OCI-M1 (cell line): ENCODE results near the gene MMRN1.

Experiments
- DNase-seq: peaks from one replicate; lab custom pipeline; 2025; lab: John Stamatoyannopoulos, UW

Gene MMRN1, protein sequence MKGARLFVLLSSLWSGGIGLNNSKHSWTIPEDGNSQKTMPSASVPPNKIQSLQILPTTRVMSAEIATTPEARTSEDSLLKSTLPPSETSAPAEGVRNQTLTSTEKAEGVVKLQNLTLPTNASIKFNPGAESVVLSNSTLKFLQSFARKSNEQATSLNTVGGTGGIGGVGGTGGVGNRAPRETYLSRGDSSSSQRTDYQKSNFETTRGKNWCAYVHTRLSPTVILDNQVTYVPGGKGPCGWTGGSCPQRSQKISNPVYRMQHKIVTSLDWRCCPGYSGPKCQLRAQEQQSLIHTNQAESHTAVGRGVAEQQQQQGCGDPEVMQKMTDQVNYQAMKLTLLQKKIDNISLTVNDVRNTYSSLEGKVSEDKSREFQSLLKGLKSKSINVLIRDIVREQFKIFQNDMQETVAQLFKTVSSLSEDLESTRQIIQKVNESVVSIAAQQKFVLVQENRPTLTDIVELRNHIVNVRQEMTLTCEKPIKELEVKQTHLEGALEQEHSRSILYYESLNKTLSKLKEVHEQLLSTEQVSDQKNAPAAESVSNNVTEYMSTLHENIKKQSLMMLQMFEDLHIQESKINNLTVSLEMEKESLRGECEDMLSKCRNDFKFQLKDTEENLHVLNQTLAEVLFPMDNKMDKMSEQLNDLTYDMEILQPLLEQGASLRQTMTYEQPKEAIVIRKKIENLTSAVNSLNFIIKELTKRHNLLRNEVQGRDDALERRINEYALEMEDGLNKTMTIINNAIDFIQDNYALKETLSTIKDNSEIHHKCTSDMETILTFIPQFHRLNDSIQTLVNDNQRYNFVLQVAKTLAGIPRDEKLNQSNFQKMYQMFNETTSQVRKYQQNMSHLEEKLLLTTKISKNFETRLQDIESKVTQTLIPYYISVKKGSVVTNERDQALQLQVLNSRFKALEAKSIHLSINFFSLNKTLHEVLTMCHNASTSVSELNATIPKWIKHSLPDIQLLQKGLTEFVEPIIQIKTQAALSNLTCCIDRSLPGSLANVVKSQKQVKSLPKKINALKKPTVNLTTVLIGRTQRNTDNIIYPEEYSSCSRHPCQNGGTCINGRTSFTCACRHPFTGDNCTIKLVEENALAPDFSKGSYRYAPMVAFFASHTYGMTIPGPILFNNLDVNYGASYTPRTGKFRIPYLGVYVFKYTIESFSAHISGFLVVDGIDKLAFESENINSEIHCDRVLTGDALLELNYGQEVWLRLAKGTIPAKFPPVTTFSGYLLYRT

DNA sequence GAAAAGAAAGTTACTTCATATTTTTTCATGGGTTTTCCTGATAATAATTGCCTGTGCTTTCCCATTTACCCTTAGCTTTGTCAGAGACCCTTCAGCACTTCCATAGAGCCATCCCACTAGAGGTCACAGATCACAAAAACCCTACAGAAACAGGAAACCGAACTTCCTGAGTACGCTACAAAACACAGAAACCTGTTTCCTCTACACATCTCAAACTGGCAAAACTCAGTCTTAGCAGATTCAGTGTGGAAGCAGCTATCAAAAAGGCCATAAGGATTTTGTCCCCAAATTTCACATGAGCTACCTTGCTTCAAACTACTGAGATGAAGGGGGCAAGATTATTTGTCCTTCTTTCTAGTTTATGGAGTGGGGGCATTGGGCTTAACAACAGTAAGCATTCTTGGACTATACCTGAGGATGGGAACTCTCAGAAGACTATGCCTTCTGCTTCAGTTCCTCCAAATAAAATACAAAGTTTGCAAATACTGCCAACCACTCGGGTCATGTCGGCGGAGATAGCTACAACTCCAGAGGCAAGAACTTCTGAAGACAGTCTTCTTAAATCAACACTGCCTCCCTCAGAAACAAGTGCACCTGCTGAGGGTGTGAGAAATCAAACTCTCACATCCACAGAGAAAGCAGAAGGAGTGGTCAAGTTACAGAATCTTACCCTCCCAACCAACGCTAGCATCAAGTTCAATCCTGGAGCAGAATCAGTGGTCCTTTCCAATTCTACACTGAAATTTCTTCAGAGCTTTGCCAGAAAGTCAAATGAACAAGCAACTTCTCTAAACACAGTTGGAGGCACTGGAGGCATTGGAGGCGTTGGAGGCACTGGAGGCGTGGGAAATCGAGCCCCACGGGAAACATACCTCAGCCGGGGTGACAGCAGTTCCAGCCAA, at the start of gene MMRN1:
Gene MMRN1 (plus strand): TSS at position 206 of the 902 bp plus-strand sequence. CDS start 118 bp downstream, at position 324.
- no peak for DNase-seq

DNA sequence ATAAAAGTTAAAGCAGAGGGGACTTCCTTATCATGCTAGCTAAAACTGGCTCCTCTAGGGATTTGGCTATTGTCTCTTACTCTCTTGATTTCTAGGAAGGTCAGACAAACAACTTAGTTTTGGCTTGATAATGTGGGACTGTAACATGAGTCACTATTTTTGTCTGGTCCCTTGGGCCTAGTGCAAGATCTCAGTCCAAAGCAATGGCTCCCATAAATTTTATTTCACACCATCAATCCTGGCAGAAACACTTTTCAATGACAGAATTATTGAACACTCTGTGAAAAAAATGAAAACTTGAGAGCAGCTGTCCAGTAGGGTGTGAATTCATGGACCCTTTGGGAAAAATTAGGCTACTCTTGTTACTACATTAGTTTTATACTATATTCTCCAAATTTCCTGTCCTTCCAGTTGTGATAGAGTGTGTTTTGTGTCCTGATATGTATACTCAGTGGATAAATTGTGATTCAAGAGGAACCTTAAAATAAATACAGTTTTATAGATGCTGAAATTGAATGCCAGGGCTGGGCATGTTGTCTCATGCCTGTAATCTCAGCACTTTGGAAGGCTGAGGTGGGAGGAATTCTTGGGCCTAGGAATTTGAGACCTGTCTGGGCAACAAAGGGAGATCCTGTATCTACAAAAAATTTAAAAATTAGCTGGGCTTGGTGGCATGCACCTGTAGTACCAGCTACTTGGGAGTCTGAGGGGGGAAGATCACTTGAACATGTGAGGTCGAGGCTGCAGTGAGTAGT, 46.9 kb upstream of the MMRN1 start:
- DNase-seq = peak; percentile 30

DNA sequence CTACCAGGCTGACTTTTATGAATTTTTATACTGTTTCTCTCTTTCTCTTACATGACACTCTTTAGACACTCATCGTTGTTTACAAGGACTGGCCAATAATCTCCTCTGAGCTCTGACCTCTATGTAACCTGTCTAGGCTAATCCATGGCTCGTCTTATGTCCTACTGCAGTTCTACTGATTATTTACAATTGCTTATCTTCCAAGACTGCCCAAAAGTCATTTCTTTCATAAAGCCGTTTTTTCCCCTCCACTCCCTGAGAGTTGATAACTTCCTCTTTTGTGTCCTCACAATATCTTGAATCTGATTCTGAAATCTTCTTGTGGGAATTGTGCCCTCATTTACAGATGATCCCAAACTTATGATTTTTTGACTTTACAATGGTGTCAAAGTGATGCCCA, 39.4 kb upstream of the MMRN1 start:
- DNase-seq = peak; percentile 89

DNA sequence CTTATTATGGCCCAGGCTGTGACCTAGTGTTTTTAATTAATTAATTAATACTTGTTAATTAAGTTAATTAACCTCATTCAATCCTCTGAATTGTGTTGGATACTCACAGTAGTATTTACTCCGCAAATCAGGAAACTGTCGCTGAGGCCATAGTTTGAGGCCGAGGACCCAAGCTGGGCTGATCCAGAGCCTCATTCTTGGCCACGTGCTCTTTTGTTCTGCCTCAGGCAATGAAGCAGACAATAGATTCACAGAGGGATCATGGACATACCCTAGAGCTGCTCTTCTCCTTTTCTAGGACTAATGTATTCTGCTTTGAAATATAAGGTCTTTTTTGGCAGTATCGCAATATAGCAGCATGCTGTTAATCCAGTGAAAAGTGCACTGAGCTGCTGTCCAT, 33.7 kb upstream of the MMRN1 start:
- DNase-seq = no peak

DNA sequence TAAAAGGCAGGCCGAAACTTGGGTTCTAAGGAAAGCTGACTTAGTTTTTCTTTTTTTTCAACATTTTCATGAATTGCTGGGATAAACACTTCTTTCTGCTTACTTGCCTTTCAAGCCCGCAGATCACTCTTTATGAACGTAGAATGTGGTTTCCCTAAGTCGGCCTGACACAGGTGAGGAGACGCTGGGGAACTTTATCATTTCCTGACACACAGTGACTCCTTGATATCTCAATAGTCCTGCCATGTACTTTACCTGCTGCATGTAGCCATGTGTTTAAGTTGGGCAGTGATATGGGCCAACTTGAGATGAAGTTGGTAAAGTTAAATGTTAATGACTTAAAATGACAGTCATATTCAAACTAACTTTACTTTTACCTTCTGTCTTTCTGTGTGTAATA, 31.1 kb upstream of the MMRN1 start:
- peak; percentile 25 for DNase-seq

DNA sequence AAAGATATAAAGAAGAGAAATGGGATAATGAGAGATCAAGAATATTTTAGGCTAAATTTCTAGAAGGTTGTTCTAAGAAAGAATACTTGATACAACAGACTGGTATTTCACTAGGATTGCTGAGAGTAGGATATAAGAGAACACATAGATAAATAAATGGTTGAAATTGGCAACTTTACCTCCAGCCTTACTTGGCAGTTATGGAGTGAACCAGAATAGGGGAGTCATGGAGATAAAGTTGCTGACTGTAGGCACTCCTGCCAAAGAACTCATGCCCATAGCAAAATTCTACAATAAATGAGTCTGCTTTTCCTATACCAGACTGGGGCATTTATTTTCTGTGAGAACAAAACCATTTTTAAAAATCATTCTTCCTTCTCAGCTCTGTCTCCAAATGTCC, 26.4 kb upstream of the MMRN1 start:
- DNase-seq = no peak

DNA sequence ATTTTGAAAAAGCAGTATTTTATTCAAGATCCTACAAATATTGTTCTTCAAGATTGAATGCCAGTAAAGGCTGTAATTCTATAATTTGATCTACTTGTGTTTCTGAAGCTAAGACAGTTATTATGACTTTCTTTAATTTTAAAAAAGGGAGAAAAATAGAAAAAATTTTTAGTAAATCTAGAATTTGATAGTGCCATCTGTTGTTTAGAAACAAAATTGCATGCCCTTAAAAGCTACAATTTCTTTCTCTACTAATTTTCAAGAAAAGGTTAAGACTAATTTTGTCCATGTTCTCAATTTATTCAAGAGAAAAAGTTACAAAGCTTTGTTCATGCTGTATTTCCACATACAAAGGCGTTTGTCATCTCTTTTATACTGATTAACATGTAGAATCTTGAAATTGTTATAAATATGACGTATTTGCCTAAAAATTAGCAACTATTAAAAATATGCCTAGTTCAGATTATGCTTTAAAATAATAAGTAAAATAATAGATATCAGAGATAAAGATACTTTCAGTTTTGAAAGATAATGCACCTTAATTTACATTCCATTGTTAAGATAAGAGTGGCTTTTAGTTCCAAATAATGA, 25.6 kb upstream of the MMRN1 start:
- peak; percentile 48 for DNase-seq

DNA sequence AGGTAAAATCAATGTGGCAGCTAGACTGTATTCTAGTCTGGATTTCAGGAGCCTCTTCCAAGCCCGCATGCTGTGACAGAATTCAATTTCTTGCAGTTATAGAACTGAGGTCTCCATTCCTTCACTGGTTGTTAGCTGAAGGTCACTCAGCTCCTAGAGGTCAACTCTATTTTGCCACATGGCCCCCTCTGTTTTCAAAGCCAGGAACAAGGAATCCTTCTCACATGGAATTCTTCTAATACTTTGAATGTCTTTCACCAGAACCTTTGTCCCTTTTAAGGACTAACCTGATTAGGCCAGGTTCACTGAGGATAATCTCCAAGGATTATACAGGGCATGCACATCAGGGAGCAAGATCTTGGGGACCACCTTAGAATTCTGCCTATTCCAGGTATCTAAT, 23.4 kb upstream of the MMRN1 start:
- DNase-seq = no peak

DNA sequence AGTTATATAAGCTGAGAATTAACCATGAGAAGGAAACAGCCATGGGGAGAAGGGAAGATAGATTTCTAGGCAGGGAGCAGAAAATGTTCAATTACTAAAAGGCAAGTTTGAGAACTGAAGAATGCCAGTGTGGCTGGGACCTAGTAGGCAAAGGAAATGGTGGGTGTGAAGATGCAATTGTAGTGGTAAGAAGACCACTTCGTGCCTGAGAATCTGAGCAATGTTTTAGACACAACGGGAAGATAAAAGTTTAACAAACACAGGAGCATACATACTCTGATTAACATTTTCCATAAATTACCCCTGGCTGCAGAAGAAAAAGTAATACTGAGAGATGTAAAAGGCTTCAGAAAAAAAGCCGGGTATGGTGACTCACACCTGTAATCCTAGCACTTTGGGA, 18.1 kb upstream of the MMRN1 start:
- no peak for DNase-seq

DNA sequence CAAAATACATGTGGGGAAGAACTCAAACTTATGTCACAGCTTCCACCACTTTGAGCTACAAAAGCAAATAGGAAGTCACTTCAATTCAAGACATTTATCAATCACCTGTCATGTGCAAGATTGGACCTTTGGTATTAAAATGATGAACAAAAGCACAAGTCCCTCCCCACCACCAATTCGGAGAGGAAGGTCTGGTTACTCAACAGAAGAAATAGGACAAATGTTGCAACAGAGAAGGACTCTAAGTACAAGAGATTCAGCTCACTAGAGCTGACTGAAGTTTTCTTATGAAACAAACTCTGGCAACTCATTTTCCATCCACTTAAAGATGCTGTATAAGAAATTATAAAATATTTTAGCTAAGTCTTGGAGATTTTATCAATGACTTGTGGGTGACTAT, 16.0 kb upstream of the MMRN1 start:
- DNase-seq = peak; percentile 24

DNA sequence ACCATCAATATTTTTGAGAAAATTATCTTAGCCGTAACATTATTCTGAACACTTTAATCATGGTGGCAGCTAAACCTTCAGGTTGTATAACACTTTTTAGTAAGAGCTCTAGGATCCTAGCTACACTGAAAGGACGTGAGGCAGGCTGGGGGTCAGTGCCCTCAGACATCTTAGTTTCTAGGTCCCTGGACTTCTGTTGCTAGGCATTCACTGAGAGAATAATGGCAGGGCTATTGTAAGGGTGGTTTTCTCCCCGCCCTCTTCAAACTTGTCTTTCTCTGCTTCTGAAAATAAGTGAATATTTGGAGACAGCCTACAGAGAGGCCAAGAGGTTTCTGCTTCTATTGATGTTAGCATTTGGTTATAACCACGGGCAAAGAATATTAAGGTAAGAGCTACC, 15.4 kb upstream of the MMRN1 start:
- no peak for DNase-seq

DNA sequence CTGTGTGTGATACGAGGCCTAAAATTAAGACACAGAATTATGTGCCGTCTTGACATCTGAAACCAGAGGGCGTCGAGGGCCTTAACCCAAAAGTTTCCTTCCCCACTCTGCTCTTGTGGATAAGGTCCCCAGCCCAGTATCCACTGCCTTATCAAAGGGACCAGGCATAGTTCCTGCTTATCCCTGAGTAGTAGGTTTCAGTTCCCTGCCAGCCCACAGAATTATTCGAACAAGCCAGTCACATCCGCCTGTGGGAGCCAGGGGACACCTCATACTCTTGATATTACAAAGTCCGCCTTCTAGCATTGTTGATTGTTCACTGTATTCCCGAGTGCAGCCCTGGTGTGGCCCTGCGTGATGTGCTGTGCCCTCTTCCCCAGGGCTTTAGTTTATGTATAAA, 5.4 kb upstream of the MMRN1 start:
- peak; percentile 98 for DNase-seq

DNA sequence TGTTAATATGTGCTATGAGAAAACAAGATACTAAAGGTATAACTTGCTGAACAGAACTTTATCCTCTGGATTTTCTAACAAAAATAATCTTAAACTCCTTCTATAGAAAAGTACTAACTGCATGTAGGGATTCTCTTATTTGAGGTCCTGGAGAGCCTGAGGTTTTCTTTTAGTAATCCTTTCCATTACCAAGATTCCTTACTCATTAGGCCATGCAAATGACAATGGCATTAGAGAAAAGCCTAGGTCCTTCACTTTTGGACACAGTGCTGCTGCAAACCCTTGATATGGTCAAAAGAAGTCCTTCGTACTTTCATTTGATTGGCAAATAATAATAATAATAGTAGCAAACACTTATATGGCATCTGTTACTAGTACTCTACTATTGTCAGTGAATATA, 3.2 kb downstream of the MMRN1 start:
- DNase-seq = no peak

DNA sequence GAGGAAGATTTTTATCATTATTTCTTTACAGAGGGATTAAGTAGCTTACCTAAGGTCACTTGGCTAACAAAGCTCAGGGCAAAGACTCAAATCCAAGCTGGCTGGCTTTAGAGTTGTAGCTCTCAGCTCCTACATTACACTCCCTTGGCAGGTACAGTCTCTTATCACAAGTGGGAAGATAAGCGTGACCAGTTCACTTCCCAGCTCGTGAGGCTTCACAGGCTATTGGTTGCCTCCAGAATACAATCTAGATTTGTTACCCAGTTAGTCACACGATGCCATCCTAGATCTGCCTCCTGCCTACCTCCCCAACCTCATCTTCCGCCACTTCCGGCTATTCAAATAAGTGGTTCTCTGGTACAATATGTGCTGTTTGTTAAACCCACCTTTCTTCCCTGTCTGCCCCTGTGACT, 3.7 kb downstream of the MMRN1 start:
- DNase-seq = no peak

DNA sequence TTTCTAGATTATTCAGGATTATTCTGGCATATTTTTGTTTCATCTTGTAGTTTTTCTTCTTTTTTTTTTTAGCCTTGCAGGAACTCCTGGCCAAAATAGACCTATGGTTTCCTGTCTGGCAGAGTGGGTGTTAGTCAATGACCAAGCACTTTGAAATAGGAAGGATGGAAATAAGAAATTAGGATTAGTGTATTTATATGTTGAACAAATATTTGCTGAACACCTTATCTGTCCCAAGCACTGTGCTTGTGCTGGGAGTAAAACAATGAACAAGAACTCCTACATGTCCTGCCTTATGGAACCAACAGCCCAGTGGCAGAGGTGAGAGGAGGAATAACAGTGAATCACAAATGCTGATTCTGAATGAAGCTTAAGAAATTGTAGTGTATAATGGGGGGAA, 4.5 kb downstream of the MMRN1 start:
- DNase-seq = peak; percentile 15

DNA sequence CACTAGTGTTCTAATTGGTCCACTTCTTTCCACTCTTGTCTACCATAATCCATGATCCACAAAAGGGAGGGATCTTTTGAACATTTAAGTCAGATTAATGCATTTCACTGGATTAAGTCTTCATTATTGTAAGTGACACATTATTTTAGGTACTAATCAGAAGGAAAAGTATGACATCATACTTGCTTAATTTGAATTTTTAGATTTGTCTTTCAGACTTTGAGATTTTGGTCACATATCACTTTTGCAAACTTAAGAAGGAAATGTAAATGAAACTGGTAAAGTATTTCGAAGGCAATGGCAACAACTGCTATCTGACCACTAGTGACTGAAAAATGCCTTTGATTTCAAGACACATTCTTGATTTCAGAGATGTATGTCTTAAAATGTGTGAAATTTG, 5.2 kb downstream of the MMRN1 start:
- DNase-seq = no peak

DNA sequence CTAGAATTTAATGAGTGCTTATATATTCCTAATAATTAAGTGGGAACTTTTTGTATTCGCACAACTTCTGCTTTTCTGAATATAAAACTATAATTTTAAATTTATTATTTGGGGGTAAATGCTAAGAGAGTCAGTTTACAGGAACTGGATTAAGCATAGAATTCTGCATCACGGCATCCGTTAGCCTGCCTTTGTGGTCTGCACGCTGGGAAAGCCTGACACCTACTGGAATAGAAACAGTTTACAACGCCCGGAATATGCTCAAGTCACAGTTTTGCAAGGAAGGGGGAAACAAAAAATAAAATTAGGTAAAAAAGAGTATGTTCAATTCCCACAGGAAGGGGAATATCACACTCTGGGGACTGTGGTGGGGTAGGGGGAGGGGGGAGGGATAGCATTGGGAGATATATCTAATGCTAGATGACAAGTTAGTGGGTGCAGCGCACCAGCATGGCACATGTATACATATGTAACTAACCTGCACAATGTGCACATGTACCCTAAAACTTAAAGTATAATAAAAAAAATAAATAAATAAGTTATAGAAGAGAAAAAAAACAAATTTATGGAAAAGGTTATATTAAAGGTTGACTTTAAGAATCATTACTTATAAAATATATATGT, 7.3 kb downstream of the MMRN1 start:
- peak; percentile 83 for DNase-seq

DNA sequence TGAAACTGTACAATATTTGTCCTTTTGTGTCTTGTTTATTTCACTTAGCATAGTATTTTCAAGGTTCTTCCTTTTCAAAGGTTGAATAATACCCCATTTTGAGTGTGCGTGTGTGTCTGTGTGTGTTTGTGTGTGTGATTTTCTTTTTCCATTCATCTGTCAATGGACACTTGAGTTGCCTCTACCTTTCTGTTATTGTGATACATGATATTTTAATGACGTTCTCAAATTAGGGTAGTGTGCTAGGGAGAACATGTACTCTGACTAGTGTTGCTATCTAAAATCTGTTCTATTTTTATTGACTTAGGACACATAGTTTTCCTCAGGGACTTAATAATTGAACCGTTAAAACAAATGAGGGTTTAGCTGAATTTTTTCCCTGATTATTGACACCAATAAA, 9.9 kb downstream of the MMRN1 start:
- no peak for DNase-seq

DNA sequence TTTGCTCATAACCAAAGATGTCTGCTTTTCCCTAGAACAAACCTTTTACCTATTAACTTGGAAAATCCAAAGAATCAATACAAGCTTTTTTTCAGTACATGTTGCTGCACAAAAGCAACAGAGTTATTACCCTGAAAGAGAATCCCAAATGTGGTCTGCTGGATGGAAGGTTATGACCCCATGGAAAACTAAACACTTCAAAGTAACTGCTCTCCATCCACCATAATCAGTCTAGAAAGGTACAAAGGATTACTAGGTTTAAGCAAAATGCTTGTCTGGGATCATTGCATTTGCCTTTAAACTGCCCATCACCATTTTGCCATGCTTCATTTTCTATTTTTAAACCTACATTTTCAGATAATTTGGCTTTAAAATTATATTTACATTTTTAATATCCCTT, 11.7 kb downstream of the MMRN1 start:
- DNase-seq = no peak
